RWPE1 (cell line): ENCODE results near the gene BCL2L1.

Experiments
- CTCF ChIA-PET: fragments of 350-600 bp; sonication (Branson Sonifier 250); formaldehyde crosslinking; extraction: SDS; loops from one replicate; lab custom pipeline; 2021; lab: Yijun Ruan, JAX
- POLR2A ChIA-PET: fragments of 400-600 bp; formaldehyde crosslinking; extraction: SDS; loops from one replicate; lab custom pipeline; 2020; ENCODE audit warnings: antibody characterized with exemption; ENCODE audit not compliant: low non-redundant PET; lab: Yijun Ruan, JAX
- DNase-seq: peaks from one replicate; pipeline ENCODE4 v3.0.0; 2012; ENCODE audit warnings: low spot score
- H3K27ac ChIP-seq: fragments of 450-650 bp; 2 replicates; pipeline ENCODE4 v1.5.1; 2017
- TF ChIP-seq, protein P1 (sequence below): fragments of 450-650 bp; conservative IDR thresholded peaks from 2 replicates; pipeline ENCODE4 v1.5.1; 2017; ENCODE audit warnings: low read depth, mild to moderate bottlenecking

BCL2L1 gene

GRCh38 chr20:31615416-31615815, 107.3 kb downstream of the BCL2L1 start:
- no peak for DNase-seq
- TF ChIP-seq, protein P1, sequence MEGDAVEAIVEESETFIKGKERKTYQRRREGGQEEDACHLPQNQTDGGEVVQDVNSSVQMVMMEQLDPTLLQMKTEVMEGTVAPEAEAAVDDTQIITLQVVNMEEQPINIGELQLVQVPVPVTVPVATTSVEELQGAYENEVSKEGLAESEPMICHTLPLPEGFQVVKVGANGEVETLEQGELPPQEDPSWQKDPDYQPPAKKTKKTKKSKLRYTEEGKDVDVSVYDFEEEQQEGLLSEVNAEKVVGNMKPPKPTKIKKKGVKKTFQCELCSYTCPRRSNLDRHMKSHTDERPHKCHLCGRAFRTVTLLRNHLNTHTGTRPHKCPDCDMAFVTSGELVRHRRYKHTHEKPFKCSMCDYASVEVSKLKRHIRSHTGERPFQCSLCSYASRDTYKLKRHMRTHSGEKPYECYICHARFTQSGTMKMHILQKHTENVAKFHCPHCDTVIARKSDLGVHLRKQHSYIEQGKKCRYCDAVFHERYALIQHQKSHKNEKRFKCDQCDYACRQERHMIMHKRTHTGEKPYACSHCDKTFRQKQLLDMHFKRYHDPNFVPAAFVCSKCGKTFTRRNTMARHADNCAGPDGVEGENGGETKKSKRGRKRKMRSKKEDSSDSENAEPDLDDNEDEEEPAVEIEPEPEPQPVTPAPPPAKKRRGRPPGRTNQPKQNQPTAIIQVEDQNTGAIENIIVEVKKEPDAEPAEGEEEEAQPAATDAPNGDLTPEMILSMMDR, result no peak
- POLR2A ChIA-PET, result no interaction called here
- no peak overlapping the region for H3K27ac ChIP-seq
- CTCF ChIA-PET, result interaction anchor here (0.6 to 1.0 kb wide), 2 partner anchors 29 to 58 kb away, joined by 3 to 6 read pairs; no protein-coding TSS in a partner anchor
